ENCODE measurements around the gene BCL2.

The BCL2 gene

DNA sequence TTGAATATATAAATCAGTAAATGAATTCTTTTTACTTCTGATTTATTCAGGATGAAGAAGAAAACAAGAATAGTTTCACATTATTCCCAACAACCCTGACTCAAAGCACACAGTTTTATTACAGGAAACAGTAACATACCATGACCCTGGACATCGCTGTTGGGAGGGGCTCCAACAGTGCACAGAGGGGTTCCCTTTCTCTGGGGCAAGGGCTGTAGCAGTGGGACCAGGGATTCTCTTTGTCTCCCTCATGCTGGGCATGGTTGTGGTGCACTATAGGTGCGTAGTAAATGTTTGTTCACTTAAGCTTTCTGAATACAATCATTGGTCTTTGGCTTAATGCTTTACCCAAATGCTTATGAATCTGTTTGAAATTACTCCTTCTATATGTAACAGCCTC, 189.4 kb downstream of the BCL2 start:
- Mint-ChIP-seq H3K36me3 (ENCODE audit: low read depth) (peaks cover 4% of the 10 kb centered on the region), H3K27ac (no peak overlapping the region), H3K4me1 (peaks cover 23% of the 10 kb centered on the region), H3K9me3 (no peaks in the 10 kb centered on the region), H3K27me3 (ENCODE audit: low read depth) (no peaks in the 10 kb centered on the region), H3K4me3 (no peak overlapping the region)
- TF ChIP-seq CTCF (IDR thresholded peaks at IDR 0.05; ENCODE audit: unreplicated experiment in 3 of 3): no peak

GRCh38 chr18:63128237-63128974, 191.2 kb downstream of the BCL2 start:
- Mint-ChIP-seq H3K4me1 (peaks cover 28% of the 10 kb centered on the region), H3K36me3 (ENCODE audit: low read depth) (peaks cover 4% of the 10 kb centered on the region)

GRCh38 chr18:63126134-63127069, 193.2 kb downstream of the BCL2 start:
- no peaks in the 10 kb centered on the region for H3K9me3 Mint-ChIP-seq
- H3K27ac Mint-ChIP-seq: no peak overlapping the region
- peaks cover 4% of the 10 kb centered on the region for H3K36me3 Mint-ChIP-seq (ENCODE audit: low read depth)
- H3K27me3 Mint-ChIP-seq (ENCODE audit: low read depth): no peaks in the 10 kb centered on the region
- no peak for TF ChIP-seq CTCF (IDR thresholded peaks at IDR 0.05; ENCODE audit: unreplicated experiment in 3 of 3)
- H3K4me3 Mint-ChIP-seq: no peak overlapping the region
- peaks cover 16% of the 10 kb centered on the region for H3K4me1 Mint-ChIP-seq

More at GRCh38 chr18:63128237-63128974, 191.2 kb downstream of the BCL2 start:
- Mint-ChIP-seq H3K27me3 (ENCODE audit: low read depth) (no peaks in the 10 kb centered on the region), H3K9me3 (no peaks in the 10 kb centered on the region), H3K27ac (peak overlapping the region in 1 of 3 experiments; percentile 29), H3K4me3 (no peak overlapping the region)
- no peak for TF ChIP-seq CTCF (IDR thresholded peaks at IDR 0.05; ENCODE audit: unreplicated experiment in 3 of 3)

- H3K4me3 Mint-ChIP-seq: no peak overlapping the region
- no peaks in the 10 kb centered on the region for H3K36me3 Mint-ChIP-seq (ENCODE audit: low read depth)
- H3K27me3 Mint-ChIP-seq (ENCODE audit: low read depth): peaks cover 14% of the 10 kb centered on the region
- H3K27ac Mint-ChIP-seq: no peak overlapping the region
- H3K4me1 Mint-ChIP-seq: peaks cover 17% of the 10 kb centered on the region
- no peak for TF ChIP-seq CTCF (IDR thresholded peaks at IDR 0.05; ENCODE audit: unreplicated experiment in 3 of 3)
- H3K9me3 Mint-ChIP-seq: no peaks in the 10 kb centered on the region
Measured at GRCh38 chr18:63120620-63121019, 198.9 kb downstream of the BCL2 start.

DNA sequence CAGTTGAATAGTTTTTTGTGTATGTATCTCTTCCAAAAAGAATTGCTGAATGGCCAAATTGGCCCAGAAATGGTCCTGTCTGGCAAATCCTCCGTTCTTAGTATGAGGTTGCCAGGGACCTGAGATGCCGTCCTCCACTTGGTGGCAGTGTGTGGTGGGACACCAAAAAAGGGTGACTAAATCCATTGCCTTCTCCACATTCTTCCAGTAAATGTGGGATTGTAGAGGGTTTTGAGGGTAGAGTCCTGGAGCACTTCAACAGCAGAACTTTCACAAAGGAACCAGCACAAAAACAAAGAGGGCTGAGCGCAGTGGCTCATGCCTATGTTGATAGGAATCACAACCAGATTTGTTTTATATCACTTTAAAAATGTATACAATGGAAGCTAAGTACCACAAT, 199.9 kb downstream of the BCL2 start:
- Mint-ChIP-seq H3K4me3 (no peak overlapping the region), H3K9me3 (no peaks in the 10 kb centered on the region), H3K27ac (no peak overlapping the region), H3K4me1 (peaks cover 11% of the 10 kb centered on the region), H3K27me3 (ENCODE audit: low read depth) (peaks cover 14% of the 10 kb centered on the region), H3K36me3 (ENCODE audit: low read depth) (no peaks in the 10 kb centered on the region)
- peak; percentile 31 to 48 (median 45) for TF ChIP-seq CTCF (IDR thresholded peaks at IDR 0.05; ENCODE audit: unreplicated experiment in 3 of 3)
